GM12878 (cell line): ENCODE data around the gene BMERB1. TPM values are rescaled to one million over a fixed set of nuclear protein-coding genes. Genes with fewer than 3 reads are reported as not detected.
"Not testable (repeated sequence)": the region's sequence is repeated elsewhere in the genome, so short reads cannot be mapped to it uniquely, and the experiment has no call there.

Source experiments
- ATAC-seq: fragments of 200-7000 bp; cut with Tn5 transposase; 3 replicates; pipeline ENCODE4 v1.9.1; 2020; ENCODE audit warnings: mild to moderate bottlenecking, moderate library complexity
- BruUV-seq: library from RNA; stranded (reverse); fragments of 400-500 nt; replicated peaks from 2 replicates; lab custom pipeline; 2021; lab: Mats Ljungman, UMichigan
- CTCF ChIA-PET: fragments of 300-600 bp; sonication (Branson Sonifier 250); formaldehyde crosslinking; extraction: SDS; loops from one replicate; lab custom pipeline; 2021; ENCODE audit warnings: inconsistent platforms; lab: Yijun Ruan, JAX
- POLR2A ChIA-PET: fragments of 350-600 bp; formaldehyde crosslinking; extraction: SDS; loops from one replicate; lab custom pipeline; 2021; ENCODE audit warnings: inconsistent platforms; lab: Charles Lee
- RAD21 ChIA-PET: fragments of 300-600 bp; sonication (Branson Sonifier 250); formaldehyde crosslinking; loops from one replicate; lab custom pipeline; 2023; ENCODE audit warnings: antibody characterized with exemption; ENCODE audit not compliant: unreplicated experiment; lab: Charles Lee
- SMC1A ChIA-PET: fragments of 300-600 bp; sonication (Branson Sonifier 250); formaldehyde crosslinking; loops from one replicate; lab custom pipeline; 2023; ENCODE audit not compliant: unreplicated experiment, uncharacterized antibody; lab: Charles Lee
- DNase-seq: peaks from one replicate; pipeline ENCODE4 v3.0.0-alpha.2; 2011; ENCODE audit warnings: low read depth, low spot score
- FAIRE-seq: peaks from 3 replicates; lab custom pipeline; 2011; peaks lifted over from hg19 to GRCh38; lab: Jason Lieb, UNC
- H2AFZ ChIP-seq: 2 replicates; pipeline ENCODE4 v1.6.0; 2011; ENCODE audit warnings: low read depth, low read length, control low read depth; ENCODE audit not compliant: control insufficient read depth
- H3K27ac ChIP-seq: 2 replicates; pipeline ENCODE4 v1.5.1; 2011; ENCODE audit warnings: control low read depth; ENCODE audit not compliant: control insufficient read depth, insufficient read depth
- H3K27me3 ChIP-seq, 2 experiments: replicated peaks in 1 of 2; 2 replicates each; pipeline versions ENCODE4 v1.6.0 to v1.6.1; 2011; ENCODE audit warnings: low read length in 1 of 2; ENCODE audit not compliant: control insufficient read depth in 2 of 2, insufficient read depth in 2 of 2
- H3K36me3 ChIP-seq, 2 experiments: 2 replicates each; pipeline ENCODE4 v1.5.1; 2011; ENCODE audit warnings: low read length in 1 of 2; ENCODE audit not compliant: control insufficient read depth in 2 of 2, insufficient read depth in 2 of 2
- H3K4me1 ChIP-seq: 2 replicates; pipeline ENCODE4 v1.6.1; 2011; ENCODE audit warnings: mild to moderate bottlenecking, low read length, moderate library complexity, mixed read lengths; ENCODE audit not compliant: control insufficient read depth, insufficient read depth
- H3K4me2 ChIP-seq: 2 replicates; pipeline ENCODE4 v1.6.0; 2011; ENCODE audit warnings: control low read depth; ENCODE audit not compliant: control insufficient read depth, insufficient read depth
- H3K4me3 ChIP-seq: fragments of 200-600 bp; sonication (generic); 2 replicates; pipeline ENCODE4 v1.5.1; 2016
- H3K79me2 ChIP-seq: 2 replicates; pipeline ENCODE4 v1.6.0; 2011; ENCODE audit warnings: low read length; ENCODE audit not compliant: control insufficient read depth, insufficient read depth
- H3K9ac ChIP-seq: 2 replicates; pipeline ENCODE4 v1.8.0; 2011; ENCODE audit warnings: low read length, control low read depth, mixed read lengths; ENCODE audit not compliant: control insufficient read depth, insufficient read depth
- H3K9me3 ChIP-seq: replicated peaks from 3 replicates; pipeline ENCODE4 v1.5.1; 2011; ENCODE audit warnings: mild to moderate bottlenecking, low read length; ENCODE audit not compliant: control insufficient read depth, insufficient read depth
- H4K20me1 ChIP-seq: 2 replicates; pipeline ENCODE4 v1.6.0; 2011; ENCODE audit not compliant: control insufficient read depth, insufficient read depth
- CBX3 ChIP-seq: fragments of 200-600 bp; sonication (generic); IDR thresholded peaks from 2 replicates; pipeline ENCODE4 v1.6.1; 2016; ENCODE audit warnings: low read depth, borderline replicate concordance
- RAD21 ChIP-seq: IDR thresholded peaks from 2 replicates; pipeline ENCODE4 v1.6.1; 2011; ENCODE audit warnings: mild to moderate bottlenecking, low read depth, low read length, moderate library complexity; ENCODE audit not compliant: insufficient read depth
- SMAD1 ChIP-seq: fragments of 450-650 bp; IDR thresholded peaks from 2 replicates; pipeline ENCODE4 v1.6.1; 2018; ENCODE audit warnings: mild to moderate bottlenecking, low read depth; ENCODE audit not compliant: partially characterized antibody
- SMC3 ChIP-seq: IDR thresholded peaks from 2 replicates; pipeline ENCODE4 v1.6.1; 2011; ENCODE audit warnings: low read length, improper control_type of control experiment, borderline replicate concordance
- WGBS: methylation state at CpG from one replicate; pipeline ENCODE4 v1.1.6; 2016; ENCODE audit warnings: low lambda C conversion rate; ENCODE audit not compliant: insufficient replicate concordance, insufficient coverage; ENCODE audit errors: missing lambda C conversion rate; 5-methylcytosine and 5-hydroxymethylcytosine counted together
- in situ Hi-C: fragments of 300-500 bp; cut with MboI; formaldehyde crosslinking; loops from 9 replicates; pipeline ENCODE4 v1.14.3; 2018; ENCODE audit warnings: mixed read lengths
- intact Hi-C: fragments of 100-400 bp; cut with micrococcal nuclease; formaldehyde crosslinking; loops from one replicate; pipeline ENCODE4 v1.14.2; 2022; ENCODE audit not compliant: unreplicated experiment
- polyA plus RNA-seq, 11 experiments: library from polyadenylated mRNA; depleted of rRNA in 4 of 11; unstranded in 6 of 11; stranded (reverse) in 5 of 11; fragments of >200 nt; fragmentation: Nextera tagmentation in 4 of 11; fragmentation: Illumina TruSeq in 1 of 11; extraction: Ambion mirVana in 4 of 11; extraction: Trizol in 1 of 11; gene quantifications; 1 replicate in 1 of 11; 2 replicates in 10 of 11; pipeline versions ENCODE4 v1.2.1 to v1.2.3, GENCODE V29; 2011 to 2016; ENCODE audit warnings: inconsistent platforms in 2 of 11, missing spikeins in 2 of 11, low read depth in 1 of 11
- total RNA-seq, 4 experiments: library from RNA; depleted of rRNA in 3 of 4; stranded (reverse); fragments of >200 nt in 3 of 4; fragmentation: Illumina TruSeq in 1 of 4; extraction: Trizol in 1 of 4; gene quantifications; 2 replicates each; pipeline versions ENCODE4 v1.2.1 to v1.2.3, GENCODE V29; 2013 to 2021
- TF ChIP-seq, protein P1 (sequence below), 3 experiments: IDR thresholded peaks in 2 of 3; conservative IDR thresholded peaks in 1 of 3; 2 replicates each; pipeline ENCODE4 v1.5.1; 2011; ENCODE audit warnings: low read depth in 3 of 3, low read length in 3 of 3, mild to moderate bottlenecking in 3 of 3, control low read depth in 2 of 3, moderate library complexity in 2 of 3, inconsistent platforms in 1 of 3, mixed read lengths in 1 of 3; ENCODE audit not compliant: control insufficient read depth in 2 of 3, insufficient read depth in 1 of 3; ENCODE audit errors: extremely low read depth in 1 of 3
- TF ChIP-seq, protein P2 (sequence below): IDR thresholded peaks from 2 replicates; pipeline ENCODE4 v1.6.1; 2011; ENCODE audit warnings: low read depth, mild to moderate bottlenecking, low read length, moderate library complexity, borderline replicate concordance; ENCODE audit errors: extremely low read depth

BMERB1 gene
- total and polyA plus RNA-seq, 10 of the 15 experiments (the other 5 are each of a cell fraction or from before 2014, with no cell fraction given): 0.05 to 0.68 (median 0.34) TPM

DNA sequence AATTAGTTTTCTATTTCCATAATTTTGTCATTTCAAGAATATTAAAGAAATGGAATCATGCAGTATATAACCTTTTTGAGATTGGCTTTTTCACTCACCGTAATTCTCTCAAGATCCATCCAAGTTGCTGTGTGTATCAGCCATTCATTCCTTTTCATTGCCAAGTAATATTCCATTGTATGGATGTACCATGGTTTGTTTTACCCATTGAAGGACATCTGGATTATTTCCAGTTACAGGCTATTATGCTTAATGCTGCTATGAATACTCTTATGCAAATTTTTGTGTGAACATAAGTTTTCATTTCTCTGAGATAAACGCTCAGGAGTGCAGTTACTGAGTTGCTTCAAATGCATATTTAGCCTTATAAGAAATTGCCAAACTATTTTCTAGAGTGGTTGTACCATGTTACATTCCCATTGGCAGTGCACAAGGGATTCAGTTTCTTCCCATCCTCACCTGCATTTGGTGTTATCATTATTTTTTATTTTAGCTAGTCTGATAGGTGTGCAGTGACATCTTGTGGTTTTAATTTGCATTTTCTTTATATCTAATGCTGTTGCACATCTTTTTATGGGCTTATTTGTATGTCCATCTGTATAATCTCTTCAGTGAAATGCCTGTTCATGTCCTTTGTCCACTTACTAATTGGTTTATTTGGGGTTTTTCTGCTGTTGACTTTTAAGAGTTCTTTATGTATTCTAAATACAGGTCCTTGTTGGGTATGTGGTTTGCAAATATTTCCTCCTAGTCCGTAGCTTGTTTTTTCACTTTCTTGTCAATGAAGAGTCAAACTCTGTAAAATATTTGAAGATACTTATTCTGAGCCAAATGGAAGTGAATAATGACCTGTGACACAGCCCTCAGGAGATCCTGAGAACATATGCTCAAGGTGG lies 32.7 kb downstream of the BMERB1 start:
- ChIA-PET POLR2A (no interaction called here), SMC1A (no interaction called here), RAD21 (no interaction called here), CTCF (interaction anchor here (1.2 to 1.5 kb wide), 2 partner anchors 10 to 41 kb away, joined by 3 to 4 read pairs; no protein-coding TSS in a partner anchor)
- H4K20me1 ChIP-seq: no peaks in the 10 kb centered on the region
- intact Hi-C loops (no loop called here), in situ Hi-C loops (no loop called here)
- no peak overlapping the region for H3K9ac ChIP-seq
- no peak overlapping the region for H3K4me3 ChIP-seq
- H3K79me2 ChIP-seq: no peaks in the 10 kb centered on the region
- no peaks in the 10 kb centered on the region for H3K4me1 ChIP-seq
- no peaks in the 10 kb centered on the region for H3K27me3 ChIP-seq
- H3K9me3 ChIP-seq: peaks cover 2% of the 10 kb centered on the region; the same call in 1 of the 3 replicates
- ATAC-seq (no peak), DNase-seq (no peak), FAIRE-seq (no peak)
- H3K36me3 ChIP-seq: no peaks in the 10 kb centered on the region
- no TSS peak for BruUV-seq
- H3K4me2 ChIP-seq: no peak overlapping the region
- no peak overlapping the region for H3K27ac ChIP-seq
- H2AFZ ChIP-seq: no peak overlapping the region
- TF ChIP-seq RAD21 (peak; percentile 24; the same call in 1 of the 2 replicates), SMAD1 (no peak), SMC3 (peak; percentile 28; the same call in 1 of the 2 replicates), CBX3 (no peak)
- TF ChIP-seq, protein P1, sequence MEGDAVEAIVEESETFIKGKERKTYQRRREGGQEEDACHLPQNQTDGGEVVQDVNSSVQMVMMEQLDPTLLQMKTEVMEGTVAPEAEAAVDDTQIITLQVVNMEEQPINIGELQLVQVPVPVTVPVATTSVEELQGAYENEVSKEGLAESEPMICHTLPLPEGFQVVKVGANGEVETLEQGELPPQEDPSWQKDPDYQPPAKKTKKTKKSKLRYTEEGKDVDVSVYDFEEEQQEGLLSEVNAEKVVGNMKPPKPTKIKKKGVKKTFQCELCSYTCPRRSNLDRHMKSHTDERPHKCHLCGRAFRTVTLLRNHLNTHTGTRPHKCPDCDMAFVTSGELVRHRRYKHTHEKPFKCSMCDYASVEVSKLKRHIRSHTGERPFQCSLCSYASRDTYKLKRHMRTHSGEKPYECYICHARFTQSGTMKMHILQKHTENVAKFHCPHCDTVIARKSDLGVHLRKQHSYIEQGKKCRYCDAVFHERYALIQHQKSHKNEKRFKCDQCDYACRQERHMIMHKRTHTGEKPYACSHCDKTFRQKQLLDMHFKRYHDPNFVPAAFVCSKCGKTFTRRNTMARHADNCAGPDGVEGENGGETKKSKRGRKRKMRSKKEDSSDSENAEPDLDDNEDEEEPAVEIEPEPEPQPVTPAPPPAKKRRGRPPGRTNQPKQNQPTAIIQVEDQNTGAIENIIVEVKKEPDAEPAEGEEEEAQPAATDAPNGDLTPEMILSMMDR (IDR thresholded peaks at IDR 0.05 in 2 of 3, conservative IDR thresholded peaks at IDR 0.05 in 1 of 3; ENCODE audit: control insufficient read depth in 2 of 3, extremely low read depth in 1 of 3, insufficient read depth in 1 of 3, low read depth in 3 of 3, low read length in 3 of 3): peak in 2 of 3 experiments; percentile 13 to 18; a peak in 2 of 6 replicates
- TF ChIP-seq, protein P2, sequence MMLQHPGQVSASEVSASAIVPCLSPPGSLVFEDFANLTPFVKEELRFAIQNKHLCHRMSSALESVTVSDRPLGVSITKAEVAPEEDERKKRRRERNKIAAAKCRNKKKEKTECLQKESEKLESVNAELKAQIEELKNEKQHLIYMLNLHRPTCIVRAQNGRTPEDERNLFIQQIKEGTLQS: no peak
- 35% methylated on average over 3 of the region's 3 CpGs for WGBS

DNA sequence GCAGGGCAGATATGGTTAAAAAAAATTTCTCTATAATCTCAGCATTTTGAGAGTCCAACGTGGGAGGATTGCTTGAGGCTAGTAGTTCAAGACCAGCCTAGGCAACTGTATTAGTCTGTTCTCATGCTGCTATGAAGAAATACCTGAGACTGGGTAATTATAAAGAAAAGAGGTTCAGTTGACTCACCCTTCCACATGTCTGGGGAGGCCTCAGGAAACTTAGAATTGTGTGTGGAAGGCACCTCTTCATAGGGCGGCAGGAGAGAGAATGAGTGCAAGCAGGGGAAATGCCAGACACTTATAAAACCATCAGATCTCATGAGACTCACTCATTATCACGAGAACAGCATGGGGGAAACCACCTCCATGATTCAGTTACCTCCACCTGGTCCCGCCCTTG lies 42.6 kb downstream of the BMERB1 start:
- H3K9ac ChIP-seq, H3K4me1 ChIP-seq, SMC1A ChIA-PET, H3K9me3 ChIP-seq, H4K20me1 ChIP-seq, H3K27ac ChIP-seq, H3K4me2 ChIP-seq, intact Hi-C loops, DNase-seq, FAIRE-seq, in situ Hi-C loops, POLR2A ChIA-PET, ATAC-seq, H3K36me3 ChIP-seq, H2AFZ ChIP-seq, H3K4me3 ChIP-seq, RAD21 ChIA-PET, CTCF ChIA-PET, BruUV-seq, H3K27me3 ChIP-seq, H3K79me2 ChIP-seq: not testable (repeated sequence)
- WGBS: 45% methylated on average over 4 of the region's 4 CpGs
